ENCODE data around the gene LRP11.
"Not testable (repeated sequence)": the region's sequence is repeated elsewhere in the genome, so short reads cannot be mapped to it uniquely, and the experiment has no call there.

The LRP11 gene

GRCh38 chr6:149869275-149869892, 5.2 kb upstream of the LRP11 start:
- no peak for DNase-seq (ENCODE audit: low read depth)

GRCh38 chr6:149867876-149868640, 3.9 kb upstream of the LRP11 start:
- DNase-seq (ENCODE audit: low read depth) = peak; percentile 48

- peak; percentile 87 for DNase-seq (ENCODE audit: low read depth)
These were observed 698 bp upstream of the LRP11 start for GRCh38 chr6:149864578-149865535.

GRCh38 chr6:149862922-149863697, 1.0 kb downstream of the LRP11 start:
- DNase-seq (ENCODE audit: low read depth) = peak; percentile 81

GRCh38 chr6:149862424-149862738, 1.8 kb downstream of the LRP11 start:
- not testable (repeated sequence) for DNase-seq (ENCODE audit: low read depth)

GRCh38 chr6:149861603-149862423, 2.3 kb downstream of the LRP11 start:
- DNase-seq (ENCODE audit: low read depth) = peak; percentile 44

GRCh38 chr6:149860834-149861602, 3.1 kb downstream of the LRP11 start:
- DNase-seq (ENCODE audit: low read depth) = no peak

GRCh38 chr6:149860513-149860833, 3.7 kb downstream of the LRP11 start:
- no peak for DNase-seq (ENCODE audit: low read depth)

GRCh38 chr6:149859938-149860337, 4.2 kb downstream of the LRP11 start:
- DNase-seq (ENCODE audit: low read depth) = no peak

GRCh38 chr6:149859368-149859767, 4.8 kb downstream of the LRP11 start:
- DNase-seq (ENCODE audit: low read depth) = peak; percentile 74

GRCh38 chr6:149857541-149857940, 6.6 kb downstream of the LRP11 start:
- DNase-seq (ENCODE audit: low read depth) = no peak

- no peak for DNase-seq (ENCODE audit: low read depth)
These were observed 7.7 kb downstream of the LRP11 start for GRCh38 chr6:149856256-149856994.

GRCh38 chr6:149855741-149856140, 8.4 kb downstream of the LRP11 start:
- DNase-seq (ENCODE audit: low read depth) = no peak

GRCh38 chr6:149855040-149855654, 9.0 kb downstream of the LRP11 start:
- peak; percentile 97 for DNase-seq (ENCODE audit: low read depth)

- DNase-seq (ENCODE audit: low read depth) = no peak
These were observed 9.6 kb downstream of the LRP11 start for GRCh38 chr6:149854532-149854931.

- DNase-seq (ENCODE audit: low read depth) = not testable (repeated sequence)
These were observed 10.1 kb downstream of the LRP11 start for GRCh38 chr6:149854017-149854416.

- DNase-seq (ENCODE audit: low read depth) = no peak
These were observed 11.3 kb downstream of the LRP11 start for GRCh38 chr6:149852881-149853280.

- DNase-seq (ENCODE audit: low read depth) = peak; percentile 53
These were observed 12.0 kb downstream of the LRP11 start for GRCh38 chr6:149852180-149852579.

GRCh38 chr6:149851461-149852110, 12.6 kb downstream of the LRP11 start:
- DNase-seq (ENCODE audit: low read depth) = peak; percentile 60
